WERI-Rb-1 (cell line): ENCODE data around the gene HOXC10.

Experiments used
- DNase-seq: peaks from one replicate; pipeline ENCODE4 v3.0.0-alpha.2; 2020
- H3K27ac ChIP-seq: fragments of 250-450 bp; sonication (Bioruptor Pico); 2 replicates; pipeline ENCODE4 v1.5.1; 2020; ENCODE audit warnings: mild to moderate bottlenecking, moderate library complexity
- H3K27me3 ChIP-seq: fragments of 250-450 bp; sonication (Bioruptor Pico); 2 replicates; pipeline ENCODE4 v1.5.1; 2021; ENCODE audit warnings: mild to moderate bottlenecking, low read depth, moderate library complexity; ENCODE audit not compliant: insufficient read depth, severe bottlenecking
- H3K36me3 ChIP-seq: fragments of 250-450 bp; sonication (Bioruptor Pico); 2 replicates; pipeline ENCODE4 v1.5.1; 2020; ENCODE audit warnings: mild to moderate bottlenecking, moderate library complexity
- H3K4me3 ChIP-seq: 2 replicates; pipeline ENCODE4 v1.5.1; 2011; ENCODE audit warnings: low read depth, mild to moderate bottlenecking, control low read depth, low read length
- H3K9me3 ChIP-seq: fragments of 250-450 bp; sonication (Bioruptor Pico); 2 replicates; pipeline ENCODE4 v1.5.1; 2021; ENCODE audit warnings: mild to moderate bottlenecking, moderate library complexity; ENCODE audit not compliant: severe bottlenecking
- TF ChIP-seq, protein P1 (sequence below): IDR thresholded peaks from 2 replicates; pipeline ENCODE4 v1.5.1; 2011; ENCODE audit warnings: low read depth, mild to moderate bottlenecking, control low read depth, inconsistent platforms, low read length

HOXC10 gene

GRCh38 chr12:53950437-53950773, 34.5 kb upstream of the HOXC10 start:
- H3K36me3 ChIP-seq, result no peaks in the 10 kb centered on the region
- no peak overlapping the region for H3K27ac ChIP-seq
- no peak overlapping the region for H3K4me3 ChIP-seq
- no peak for DNase-seq
- TF ChIP-seq, protein P1, sequence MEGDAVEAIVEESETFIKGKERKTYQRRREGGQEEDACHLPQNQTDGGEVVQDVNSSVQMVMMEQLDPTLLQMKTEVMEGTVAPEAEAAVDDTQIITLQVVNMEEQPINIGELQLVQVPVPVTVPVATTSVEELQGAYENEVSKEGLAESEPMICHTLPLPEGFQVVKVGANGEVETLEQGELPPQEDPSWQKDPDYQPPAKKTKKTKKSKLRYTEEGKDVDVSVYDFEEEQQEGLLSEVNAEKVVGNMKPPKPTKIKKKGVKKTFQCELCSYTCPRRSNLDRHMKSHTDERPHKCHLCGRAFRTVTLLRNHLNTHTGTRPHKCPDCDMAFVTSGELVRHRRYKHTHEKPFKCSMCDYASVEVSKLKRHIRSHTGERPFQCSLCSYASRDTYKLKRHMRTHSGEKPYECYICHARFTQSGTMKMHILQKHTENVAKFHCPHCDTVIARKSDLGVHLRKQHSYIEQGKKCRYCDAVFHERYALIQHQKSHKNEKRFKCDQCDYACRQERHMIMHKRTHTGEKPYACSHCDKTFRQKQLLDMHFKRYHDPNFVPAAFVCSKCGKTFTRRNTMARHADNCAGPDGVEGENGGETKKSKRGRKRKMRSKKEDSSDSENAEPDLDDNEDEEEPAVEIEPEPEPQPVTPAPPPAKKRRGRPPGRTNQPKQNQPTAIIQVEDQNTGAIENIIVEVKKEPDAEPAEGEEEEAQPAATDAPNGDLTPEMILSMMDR, result no peak
- H3K27me3 ChIP-seq, result peaks cover 62% of the 10 kb centered on the region
- no peaks in the 10 kb centered on the region for H3K9me3 ChIP-seq

DNA sequence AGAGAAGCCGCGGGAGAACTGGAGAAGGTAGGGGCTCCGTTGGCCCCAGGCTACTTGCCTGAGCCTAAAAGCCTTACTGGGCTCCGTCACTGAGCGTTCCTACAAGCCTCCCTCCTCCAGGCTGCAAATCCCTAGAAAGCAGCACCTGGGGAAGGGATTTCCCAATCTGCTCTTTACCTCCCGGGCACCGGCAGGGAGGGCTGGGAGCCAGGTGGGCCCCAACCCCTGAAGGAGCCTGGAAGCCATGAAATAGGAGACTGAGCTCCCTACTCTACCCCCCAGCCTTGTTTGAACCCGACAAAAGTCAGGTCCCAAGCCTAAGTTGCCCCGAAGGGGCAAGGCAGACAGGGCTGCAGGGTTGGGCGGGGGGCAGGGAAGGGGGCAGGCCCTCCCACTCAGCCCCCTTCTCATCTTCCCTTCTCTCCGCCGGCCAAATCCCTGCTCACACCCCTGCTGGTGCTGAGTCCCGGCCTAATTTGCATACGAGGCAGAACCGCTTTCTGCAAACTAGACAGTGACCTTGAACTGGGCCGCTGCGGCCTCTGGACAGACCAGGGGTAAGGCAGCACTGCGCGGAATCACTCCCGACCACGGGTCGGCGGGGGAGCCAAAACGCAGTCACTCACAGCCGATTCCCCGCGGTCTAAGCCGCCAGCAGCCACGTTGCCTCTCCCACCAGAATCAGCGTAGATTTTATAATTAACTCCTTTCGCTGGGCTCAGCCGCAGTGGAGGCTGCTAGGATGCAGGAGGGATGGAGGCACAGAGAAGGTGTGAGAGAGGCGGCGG, 34.0 kb upstream of the HOXC10 start:
- no peaks in the 10 kb centered on the region for H3K9me3 ChIP-seq
- DNase-seq, result no peak
- H3K36me3 ChIP-seq, result no peaks in the 10 kb centered on the region
- TF ChIP-seq, protein P1, result no peak
- no peak overlapping the region for H3K27ac ChIP-seq
- peaks cover 68% of the 10 kb centered on the region for H3K27me3 ChIP-seq
- peak overlapping the region; percentile 34 for H3K4me3 ChIP-seq

DNA sequence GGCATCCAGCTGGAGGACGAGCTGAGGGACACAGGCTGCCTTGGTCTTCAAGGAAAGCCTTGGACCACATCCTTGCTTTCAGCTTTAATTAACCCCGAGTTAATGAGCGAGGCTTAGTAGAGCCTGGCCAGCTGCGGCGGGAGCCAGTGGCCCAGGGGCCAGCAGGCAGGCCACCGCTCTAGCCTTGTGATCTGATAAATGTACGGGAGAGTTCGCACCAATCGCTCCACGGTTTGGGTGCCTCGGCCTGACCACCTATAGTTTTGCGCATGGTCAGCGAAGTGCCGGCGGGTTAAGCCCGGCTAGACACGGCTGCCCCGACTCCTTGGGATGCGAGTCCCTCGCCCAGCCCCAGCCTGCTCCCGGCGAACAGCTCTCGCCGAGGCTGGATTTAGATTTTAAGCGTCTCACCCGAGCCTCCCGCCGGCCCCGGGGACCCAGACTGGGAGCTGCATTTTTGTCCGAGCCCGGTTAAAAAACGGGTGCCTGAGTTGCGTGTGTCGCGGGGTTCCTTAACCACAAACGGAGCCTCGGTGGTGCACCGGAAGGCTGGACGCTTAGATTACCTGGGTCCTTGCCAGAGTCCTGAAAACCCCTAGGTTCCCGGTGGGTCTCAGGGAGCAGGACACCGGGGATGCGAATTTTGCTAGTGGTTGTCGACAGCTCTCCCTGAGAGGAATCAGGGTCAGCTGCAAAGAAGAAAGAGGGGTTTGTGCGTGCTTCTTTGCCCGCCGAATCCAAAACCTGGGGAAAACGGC, 33.2 kb upstream of the HOXC10 start:
- TF ChIP-seq, protein P1, result no peak
- H3K36me3 ChIP-seq, result no peaks in the 10 kb centered on the region
- peaks cover 76% of the 10 kb centered on the region for H3K27me3 ChIP-seq
- no peak for DNase-seq
- H3K27ac ChIP-seq, result no peak overlapping the region
- H3K4me3 ChIP-seq, result peak overlapping the region; percentile 34
- no peaks in the 10 kb centered on the region for H3K9me3 ChIP-seq

GRCh38 chr12:53952335-53952694, 32.6 kb upstream of the HOXC10 start:
- no peak overlapping the region for H3K27ac ChIP-seq
- no peaks in the 10 kb centered on the region for H3K9me3 ChIP-seq
- peaks cover 77% of the 10 kb centered on the region for H3K27me3 ChIP-seq

GRCh38 chr12:53952871-53953734, 31.8 kb upstream of the HOXC10 start:
- DNase-seq, result no peak
- Histone ChIP-seq H3K27me3 (peaks cover 77% of the 10 kb centered on the region), H3K9me3 (no peaks in the 10 kb centered on the region), H3K36me3 (no peaks in the 10 kb centered on the region), H3K4me3 (no peak overlapping the region), H3K27ac (no peak overlapping the region)
- TF ChIP-seq, protein P1, result no peak

More at GRCh38 chr12:53952335-53952694, 32.6 kb upstream of the HOXC10 start:
- no peak for DNase-seq
- no peaks in the 10 kb centered on the region for H3K36me3 ChIP-seq
- TF ChIP-seq, protein P1, result peak; percentile 38; the same call in 1 of the 2 replicates
- no peak overlapping the region for H3K4me3 ChIP-seq
